NCI-H345 treated with DMSO at 0.1 percent for 48 hours (cell line): ENCODE results near the gene KDSR.

Source experiments
- DNase-seq: peaks from one replicate; lab custom pipeline; 2025; ENCODE audit not compliant: unreplicated experiment; lab: John Stamatoyannopoulos, UW

The KDSR gene

DNA sequence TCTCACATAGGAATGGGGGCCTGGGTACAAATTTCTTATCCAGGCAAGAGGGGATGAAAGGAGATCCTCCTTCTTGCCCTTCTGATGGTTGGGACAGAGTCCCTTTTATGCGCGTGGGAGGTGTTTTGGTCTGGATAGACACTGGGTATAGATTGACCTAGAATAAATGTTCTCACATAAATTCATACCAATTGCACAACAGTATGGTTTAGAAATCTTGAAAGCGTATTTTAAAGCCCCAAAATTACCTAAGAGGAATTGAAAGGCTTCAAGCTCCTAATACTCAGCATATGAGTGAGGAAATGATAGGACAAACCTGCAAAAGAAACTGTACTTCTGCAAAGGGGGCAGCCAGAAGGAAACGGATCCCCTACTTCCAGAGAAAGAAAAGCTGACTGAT is 44.8 kb downstream of the KDSR start:
- DNase-seq: no peak

DNA sequence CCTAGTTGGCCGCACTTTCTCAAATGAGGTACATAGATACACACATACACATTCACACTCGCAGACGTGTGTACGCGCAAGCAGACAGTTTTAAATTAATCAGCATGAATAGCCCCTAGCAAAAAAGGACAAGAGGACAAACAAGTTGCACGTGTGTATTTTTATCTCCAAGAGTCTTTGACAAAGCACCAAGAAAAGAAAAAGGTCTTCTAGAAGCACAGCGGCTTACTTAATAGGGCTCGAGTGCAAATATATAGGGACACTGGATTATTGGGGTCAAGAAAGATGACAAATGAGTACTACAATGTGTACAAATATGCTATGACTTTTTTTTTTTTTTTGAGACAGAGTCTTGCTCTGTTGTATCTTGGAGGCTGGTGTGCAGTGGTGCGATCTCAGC is 45.7 kb downstream of the KDSR start:
- DNase-seq: no peak

DNA sequence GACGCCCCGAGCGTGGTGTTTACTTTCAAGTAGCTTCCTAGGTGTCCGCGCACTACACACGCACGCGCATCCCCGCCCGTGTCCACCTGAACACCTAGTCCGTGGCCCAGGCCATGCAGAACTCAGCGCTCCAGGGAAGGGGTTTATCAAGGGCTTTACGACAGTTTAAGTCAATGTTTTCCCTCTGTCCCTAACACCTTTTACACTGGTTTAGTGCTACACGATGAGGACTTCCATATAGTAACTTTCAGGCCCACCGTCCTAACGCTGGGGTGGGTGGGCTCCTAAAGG is 46.1 kb downstream of the KDSR start:
- no peak for DNase-seq

DNA sequence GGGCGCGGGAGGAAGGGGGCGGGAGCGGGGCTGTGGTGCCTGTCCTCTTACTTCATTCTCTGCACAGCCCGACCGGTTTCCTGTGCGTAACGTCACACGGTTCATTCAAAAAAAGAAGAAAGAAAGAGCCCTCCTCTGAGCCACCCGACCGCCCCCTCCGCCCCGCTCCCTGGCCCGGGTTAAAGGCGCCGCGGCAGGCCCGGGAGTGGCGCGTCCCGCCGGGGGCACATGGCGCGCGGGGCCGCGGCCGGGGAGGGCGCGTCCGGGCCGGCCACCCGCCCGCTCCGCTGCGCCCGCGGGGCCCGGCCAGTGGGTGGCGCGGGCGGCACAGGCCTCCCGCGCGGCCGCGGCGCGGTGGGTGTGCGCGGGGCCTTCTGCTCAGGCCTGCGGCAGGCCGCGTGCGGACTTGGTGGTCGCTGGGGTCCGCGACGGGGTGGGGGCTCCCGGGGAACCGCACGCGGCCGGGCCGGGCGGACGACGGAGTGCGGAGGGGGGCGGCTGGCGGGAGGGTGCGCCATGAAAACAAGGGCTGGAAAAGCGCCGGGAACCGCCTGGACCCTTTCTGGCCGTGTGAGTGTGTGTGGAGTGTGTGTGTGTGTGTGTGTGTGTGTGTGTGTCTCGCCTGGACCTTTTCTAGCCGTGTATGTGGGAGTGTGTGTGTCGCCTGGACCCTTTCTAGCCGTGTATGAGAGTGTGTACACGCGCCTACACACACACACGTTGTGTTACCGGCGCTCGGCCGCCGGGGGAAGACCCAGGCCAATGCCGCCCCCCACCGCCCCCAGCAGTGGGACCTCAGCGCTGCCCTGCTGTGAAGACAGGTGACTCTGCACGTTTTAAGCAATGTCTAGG is 46.7 kb downstream of the KDSR start:
- peak; percentile 70 for DNase-seq

DNA sequence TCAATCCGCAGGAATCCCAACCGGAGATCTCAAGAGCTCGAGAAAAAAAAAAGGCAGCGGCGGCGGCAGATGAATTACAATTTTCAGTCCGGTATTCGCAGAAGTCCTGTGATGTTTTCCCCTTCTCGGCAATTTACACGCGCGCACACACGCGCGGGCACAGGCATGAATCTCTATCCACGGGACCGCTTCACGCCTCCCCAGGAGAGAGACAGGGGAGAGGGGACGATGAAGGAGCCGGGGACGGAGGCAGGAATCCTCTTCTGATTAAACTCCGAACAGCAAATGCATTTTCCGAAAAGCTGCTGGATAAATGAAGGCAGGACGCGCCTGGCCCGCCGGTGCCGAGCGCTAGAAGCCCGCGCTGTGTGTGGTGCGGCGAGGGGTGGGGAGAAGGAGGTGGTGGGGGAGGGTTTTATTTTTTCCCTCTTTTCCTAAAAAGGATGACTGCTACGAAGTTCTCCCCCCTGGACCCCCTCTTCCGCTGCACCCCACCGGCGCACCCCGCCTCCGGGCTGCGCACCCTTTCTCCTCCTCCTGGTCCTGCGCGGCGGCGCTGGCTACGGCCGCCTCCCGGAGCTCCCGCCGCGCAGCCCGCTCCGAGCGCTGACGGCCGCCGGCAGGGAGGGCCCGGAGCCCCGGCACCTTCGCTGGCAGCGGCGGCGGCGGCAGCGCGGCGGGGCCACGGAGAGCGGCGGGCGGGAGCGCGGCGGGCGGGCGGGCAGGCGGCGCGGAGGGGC is 47.5 kb downstream of the KDSR start, which contains the start of gene BCL2:
BCL2 (minus strand) TSS at position 387 of the 740 bp plus-strand sequence.
- no peak for DNase-seq

DNA sequence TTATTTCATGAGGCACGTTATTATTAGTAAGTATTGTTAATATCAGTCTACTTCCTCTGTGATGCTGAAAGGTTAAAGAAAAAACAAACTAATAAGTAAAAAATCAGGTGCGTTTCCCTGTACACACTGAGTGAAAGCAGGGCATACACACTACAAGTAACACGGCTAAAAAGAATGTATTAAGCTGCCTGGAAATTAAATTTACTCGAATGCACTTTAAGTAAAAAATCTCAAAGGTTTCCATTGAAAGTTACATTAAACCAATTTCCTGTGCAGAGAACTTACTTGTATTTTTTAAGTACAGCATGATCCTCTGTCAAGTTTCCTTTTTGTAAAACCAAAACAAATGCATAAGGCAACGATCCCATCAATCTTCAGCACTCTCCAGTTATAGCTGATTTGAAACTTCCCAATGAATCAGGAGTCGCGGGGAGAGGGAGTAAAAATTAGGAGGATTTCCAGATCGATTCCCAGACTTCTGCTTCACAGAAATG is 48.1 kb downstream of the KDSR start:
- no peak for DNase-seq

DNA sequence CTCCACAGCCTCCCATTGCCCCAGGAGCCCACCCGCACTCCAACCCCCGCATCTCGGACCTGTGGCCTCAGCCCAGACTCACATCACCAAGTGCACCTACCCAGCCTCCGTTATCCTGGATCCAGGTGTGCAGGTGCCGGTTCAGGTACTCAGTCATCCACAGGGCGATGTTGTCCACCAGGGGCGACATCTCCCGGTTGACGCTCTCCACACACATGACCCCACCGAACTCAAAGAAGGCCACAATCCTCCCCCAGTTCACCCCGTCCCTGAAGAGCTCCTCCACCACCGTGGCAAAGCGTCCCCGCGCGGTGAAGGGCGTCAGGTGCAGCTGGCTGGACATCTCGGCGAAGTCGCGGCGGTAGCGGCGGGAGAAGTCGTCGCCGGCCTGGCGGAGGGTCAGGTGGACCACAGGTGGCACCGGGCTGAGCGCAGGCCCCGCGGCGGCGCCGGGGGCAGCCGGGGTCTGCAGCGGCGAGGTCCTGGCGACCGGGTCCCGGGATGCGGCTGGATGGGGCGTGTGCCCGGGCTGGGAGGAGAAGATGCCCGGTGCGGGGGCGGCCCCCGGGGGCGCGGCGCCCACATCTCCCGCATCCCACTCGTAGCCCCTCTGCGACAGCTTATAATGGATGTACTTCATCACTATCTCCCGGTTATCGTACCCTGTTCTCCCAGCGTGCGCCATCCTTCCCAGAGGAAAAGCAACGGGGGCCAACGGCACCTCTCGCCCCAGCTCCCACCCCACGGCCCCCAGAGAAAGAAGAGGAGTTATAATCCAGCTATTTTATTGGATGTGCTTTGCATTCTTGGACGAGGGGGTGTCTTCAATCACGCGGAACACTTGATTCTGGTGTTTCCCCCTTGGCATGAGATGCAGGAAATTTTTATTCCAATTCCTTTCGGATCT is 48.8 kb downstream of the KDSR start:
- peak; percentile 69 for DNase-seq

DNA sequence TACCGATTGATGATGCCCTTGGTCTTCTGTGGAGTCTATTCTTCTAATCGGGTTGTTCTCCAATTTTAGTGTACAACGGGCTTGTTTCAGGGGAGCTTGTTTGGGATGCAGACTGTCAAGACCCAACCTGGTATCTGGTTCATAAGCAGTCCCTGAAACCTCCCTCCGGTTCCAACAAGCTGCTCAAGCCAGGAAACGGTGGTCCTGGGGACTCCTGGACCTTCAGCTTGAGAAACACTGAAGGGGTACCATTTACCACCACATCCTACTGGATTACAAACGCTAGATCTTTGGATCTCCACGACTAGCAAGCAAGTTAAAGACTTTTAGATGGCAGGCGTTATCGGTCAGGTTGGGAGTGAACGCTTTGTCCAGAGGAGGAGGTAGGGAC is 49.5 kb downstream of the KDSR start:
- DNase-seq: no peak

DNA sequence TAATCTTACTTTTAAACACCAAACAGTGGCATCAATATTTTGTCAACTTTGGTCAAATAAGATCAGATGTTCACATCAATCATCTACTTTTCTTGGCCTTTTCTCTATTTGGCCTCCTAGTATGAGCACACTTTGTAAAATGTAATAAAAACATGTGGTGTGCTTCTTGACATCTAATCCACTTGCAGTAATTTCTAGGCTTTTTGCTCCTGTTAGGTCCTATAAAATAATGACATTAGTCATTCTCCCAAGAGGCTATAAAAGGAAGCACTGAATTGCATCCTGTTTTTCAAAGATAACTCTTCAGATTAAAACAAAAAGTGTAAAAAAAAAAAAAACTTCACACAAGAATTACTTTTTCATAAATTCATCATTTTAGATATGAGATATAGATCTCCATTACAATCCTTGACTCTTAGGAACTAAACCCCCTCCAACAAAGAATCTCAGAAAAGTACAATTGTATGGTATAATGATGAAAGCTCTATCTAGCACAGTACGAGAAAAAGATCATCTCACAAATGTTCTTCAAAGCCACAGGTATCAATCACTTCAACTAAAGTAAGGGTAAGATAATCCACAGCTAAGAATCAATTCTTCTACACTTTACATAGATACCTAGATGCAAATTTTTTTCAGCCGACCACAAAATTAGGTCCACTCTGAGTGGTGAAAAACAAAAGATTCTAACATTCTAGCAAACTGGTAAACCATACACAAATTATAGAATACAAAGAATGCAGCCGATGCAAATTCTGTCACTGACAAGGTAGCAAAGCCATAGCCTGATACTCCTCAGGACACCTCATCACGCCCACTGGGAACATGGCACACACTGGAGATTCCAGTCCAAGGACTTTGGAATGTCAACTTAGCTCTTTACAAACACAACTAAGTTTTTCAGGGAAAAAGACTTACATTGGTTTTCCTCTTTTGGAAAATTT is 50.1 kb downstream of the KDSR start:
- DNase-seq: no peak

DNA sequence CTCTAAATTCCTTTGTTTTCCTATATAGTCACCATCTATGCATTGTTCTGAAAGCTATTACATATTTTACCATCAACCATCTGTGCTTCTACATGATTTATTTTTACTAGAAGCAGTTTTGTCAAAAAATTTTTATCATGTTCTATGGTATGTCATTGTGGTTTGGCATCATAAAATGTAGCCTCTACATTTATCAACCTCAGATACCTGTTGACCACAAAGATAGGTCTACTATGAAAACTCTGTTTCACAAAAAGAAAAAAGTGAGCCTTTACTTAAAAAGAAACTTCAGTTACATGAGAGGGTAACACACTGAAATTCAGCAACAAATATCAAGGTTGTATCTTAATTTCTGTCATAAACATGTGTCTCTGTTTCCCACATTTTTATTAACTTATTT is 51.1 kb downstream of the KDSR start:
- DNase-seq: no peak

DNA sequence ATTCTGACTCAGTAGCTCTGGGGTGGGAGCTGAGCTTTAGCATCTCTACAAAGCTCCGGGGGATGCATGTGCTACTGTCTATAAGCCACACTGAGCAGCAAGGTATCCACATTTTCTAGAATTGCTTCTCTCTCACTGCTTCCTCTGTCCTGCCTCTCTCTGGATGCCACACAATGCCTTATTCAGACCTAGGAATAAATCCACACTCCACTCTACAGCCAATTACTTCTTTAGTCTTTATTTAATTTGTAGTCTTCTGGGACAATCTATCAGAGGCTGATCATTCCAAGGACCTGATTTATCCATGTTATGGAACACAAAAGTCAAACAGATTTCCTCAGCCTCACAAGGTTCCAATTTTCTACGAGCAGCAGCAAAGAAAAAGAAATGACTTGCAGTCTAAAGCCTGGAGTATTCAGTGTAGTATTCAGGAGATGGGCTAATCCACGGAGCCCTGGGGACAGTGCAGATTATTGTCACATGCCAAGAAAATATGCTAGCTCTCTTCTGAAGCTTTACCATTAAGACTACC is 51.8 kb downstream of the KDSR start:
- no peak for DNase-seq

DNA sequence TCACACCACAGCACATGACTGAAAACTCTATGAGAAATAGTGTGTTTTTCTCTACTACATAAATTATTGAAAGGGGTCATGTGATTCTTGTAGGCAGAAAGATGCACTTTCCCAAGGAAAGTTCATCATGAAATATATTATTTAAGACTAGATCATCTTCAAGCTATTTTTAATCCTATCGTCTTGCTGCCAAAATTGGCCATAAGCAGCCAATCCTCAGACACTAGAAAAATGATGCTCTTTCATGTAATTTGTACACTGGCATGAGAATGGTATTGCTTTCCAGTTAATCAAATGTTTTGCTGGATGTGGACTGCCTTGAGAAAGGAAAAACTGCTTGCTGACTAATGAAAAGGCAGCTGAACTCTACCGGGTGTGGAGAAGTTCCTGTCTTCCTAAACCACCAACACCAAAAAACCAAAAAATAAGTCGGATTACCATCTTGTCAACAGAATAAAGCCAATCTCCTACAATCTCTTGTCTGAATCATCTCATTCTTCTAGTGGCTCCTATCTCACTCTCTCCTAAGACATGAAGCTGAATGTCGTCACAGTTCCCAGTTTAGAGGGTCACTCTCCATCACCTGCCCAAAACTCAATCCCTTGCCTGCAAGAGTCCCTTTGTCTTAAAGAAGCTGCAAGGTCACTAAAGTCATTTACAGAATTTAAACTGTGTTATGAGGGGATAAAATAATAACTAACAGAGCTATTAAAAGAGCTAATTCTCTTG is 52.8 kb downstream of the KDSR start:
- no peak for DNase-seq

DNA sequence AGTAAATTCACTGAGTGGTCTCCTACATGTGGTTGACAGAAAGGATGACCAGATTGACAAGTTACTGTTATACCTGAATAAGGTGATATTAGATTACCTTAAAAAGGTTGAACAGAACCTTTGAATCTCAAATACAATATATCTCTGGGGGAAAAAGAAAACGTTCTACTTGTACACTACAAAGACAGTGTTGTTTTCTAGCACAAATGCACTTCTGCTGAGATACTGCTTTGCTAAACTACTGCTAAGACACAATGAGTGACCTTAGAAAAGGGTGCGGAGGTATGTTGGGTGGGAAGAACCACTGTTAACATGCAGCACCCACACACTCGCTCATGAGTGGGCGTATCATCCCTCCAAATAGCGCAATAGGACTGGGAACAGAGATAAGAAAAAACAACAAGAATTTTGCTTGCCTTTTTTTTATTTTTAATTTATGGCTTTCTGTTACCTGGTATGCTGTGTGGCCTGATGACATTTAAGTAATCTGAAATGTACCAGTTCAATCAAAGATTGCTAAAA is 53.5 kb downstream of the KDSR start:
- DNase-seq: no peak

DNA sequence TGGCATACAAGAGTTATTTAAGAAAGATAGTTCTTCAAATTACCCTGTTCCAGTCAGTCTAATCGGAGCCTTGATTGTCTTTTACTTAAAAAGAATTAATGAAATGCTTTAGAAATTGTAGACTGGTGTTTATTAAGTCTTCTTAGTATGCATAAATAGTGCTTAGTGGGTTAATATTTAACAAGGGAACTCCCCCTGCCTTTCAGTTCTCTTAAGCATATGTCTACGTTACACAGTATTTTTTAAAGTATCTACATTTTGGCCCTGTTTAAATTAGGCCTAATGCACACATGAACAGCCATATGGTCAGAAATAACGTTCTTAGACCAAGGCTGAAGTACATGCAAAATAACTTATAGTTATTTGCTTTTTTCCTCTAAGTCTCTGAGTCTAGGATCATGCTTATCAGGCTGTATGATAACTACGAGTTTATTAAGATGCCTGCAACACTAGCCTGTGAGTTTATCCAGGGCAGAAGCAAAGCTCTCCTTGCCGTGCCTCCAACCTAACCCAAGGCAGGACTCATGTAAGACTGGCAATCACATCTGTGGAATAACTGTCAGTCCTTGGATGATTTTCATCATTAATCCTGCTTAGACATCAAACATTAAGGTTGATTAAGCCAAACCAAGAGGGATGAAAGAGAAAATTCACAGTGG is 54.1 kb downstream of the KDSR start:
- no peak for DNase-seq

DNA sequence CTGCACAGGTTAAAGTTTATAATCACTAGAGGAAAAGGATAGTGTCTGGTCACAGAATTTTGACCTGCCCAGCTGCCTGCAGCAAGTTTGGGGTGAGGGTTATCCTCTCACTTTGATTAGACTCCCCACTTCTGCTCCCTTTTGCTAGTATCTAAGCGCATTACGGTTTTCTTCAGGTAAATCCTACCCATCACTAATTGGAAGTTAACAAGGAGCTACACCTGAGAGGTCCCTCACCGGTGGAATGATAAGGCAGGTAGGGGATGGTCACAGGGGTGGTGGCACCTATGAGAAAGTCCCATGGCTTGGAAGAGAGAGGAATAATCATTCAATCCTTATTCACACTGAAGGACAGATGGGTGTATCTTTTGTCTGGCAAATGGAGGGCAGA is 55.0 kb downstream of the KDSR start:
- no peak for DNase-seq

DNA sequence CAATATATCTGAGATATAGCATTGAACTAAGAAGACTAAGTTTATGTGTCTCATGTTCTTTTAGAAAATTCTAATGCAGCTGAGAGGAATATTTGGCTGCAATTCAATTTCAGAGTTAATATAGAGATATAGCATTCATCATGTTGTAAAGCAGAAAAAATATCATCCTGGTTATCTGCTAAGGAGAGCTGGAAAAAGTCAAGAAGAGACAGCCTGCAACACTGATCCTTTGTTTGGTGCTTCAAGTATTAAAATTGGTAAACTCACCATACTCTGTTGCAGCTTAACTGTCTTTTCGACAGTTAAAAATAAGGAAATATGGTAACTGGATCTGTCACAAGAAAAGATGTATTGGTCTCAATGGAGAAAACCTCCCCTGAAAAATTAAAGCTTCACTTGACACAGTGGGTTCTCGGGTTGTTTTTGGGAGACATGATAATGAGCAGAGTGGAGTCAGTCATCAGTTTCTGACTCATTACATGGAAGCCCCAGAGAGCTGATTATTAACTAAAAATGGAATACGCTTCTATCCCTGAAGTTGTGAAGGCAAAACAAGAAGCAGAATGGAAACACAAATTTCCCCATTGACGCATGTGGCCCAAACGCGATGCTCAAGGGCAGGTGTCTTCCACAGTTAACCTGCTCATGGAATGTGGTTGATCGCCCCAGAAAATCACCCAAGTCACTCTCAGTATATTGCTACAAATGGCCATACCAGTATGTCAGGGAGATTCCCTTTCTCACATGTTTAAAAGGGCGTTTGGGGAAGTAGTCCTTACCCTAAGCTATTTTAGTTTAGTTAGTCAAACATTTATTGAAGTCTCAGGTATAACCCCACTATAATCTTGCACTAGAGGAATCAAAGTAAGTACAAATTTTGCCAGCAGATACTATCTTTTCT is 55.6 kb downstream of the KDSR start:
- no peak for DNase-seq

DNA sequence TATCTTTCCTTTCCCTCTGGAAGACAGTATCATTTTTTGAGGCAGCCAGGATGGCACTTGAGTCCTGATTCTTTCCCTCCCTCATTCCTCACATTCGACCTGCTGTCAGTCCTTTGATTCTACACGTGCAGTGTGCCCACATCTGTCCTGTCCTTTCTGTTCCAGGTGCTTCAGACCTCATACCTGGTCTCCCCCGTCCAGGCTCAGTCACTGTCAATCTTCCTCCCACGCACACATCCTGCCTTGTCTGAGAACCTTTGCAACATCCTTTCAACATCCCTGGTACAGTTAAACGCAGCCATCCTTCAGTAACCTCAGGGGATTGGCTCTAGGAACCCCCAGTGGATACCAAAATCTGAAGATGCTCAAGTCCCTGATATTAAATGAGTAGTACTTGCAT is 57.6 kb downstream of the KDSR start:
- no peak for DNase-seq
